HS-27A (cell line): ENCODE measurements around the gene NEO1.
"Not testable (repeated sequence)": the region's sequence is repeated elsewhere in the genome, so short reads cannot be mapped to it uniquely, and the experiment has no call there.

ENCODE experiments used
- DNase-seq: peaks from one replicate; pipeline ENCODE4 v3.0.0-alpha.2; 2012; ENCODE audit warnings: low read depth, missing footprints

The NEO1 gene

DNA sequence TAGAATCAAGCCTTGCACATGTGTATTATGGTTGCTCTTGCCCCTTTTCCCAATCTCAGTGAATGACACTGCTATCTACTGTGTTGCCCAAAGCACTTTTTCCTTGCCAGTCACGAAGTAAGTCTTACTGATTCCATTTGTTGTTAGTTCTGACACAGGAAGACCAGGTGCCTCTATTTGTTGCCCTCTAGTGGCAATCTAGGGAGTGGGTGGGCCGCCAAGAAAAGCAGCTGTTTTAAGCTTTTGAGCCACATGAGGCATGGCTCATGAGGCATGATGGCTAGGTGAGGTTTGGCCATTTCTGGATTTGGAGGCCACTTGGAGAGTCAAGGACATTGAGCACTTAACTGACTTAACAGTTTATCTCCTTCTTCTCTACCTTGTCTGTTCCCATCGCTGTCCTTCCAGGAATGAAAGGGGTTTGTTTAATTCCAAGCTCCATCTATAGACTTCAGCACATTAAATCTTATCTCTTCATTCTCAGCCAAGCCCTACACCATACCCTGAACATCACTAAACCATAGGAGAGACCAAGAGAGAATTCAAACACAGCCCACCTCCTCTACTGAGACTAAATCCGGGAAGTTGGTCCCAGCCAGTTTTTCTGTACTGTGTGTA, 213.4 kb downstream of the NEO1 start:
- DNase-seq: no peak

DNA sequence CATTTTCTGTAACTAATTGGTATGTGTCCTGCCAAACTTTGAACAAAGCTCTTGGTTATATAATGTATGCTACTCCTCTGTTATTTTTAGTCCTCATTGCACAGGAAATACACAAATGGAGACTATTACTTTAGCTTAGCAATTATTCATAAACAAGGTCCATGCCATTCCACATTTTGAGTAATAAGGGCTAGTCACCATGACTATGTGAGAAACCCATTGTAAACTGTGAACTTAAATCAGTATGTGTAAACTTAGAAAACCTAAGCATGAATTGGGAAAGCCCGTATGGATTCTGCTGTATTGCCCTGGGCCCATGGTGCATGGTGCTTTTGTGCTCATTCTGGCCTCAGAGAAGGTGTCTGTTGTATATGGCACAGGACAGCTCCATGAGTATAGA, 216.2 kb downstream of the NEO1 start:
- no peak for DNase-seq

GRCh38 chr15:73270366-73271097, 218.3 kb downstream of the NEO1 start:
- no peak for DNase-seq

DNA sequence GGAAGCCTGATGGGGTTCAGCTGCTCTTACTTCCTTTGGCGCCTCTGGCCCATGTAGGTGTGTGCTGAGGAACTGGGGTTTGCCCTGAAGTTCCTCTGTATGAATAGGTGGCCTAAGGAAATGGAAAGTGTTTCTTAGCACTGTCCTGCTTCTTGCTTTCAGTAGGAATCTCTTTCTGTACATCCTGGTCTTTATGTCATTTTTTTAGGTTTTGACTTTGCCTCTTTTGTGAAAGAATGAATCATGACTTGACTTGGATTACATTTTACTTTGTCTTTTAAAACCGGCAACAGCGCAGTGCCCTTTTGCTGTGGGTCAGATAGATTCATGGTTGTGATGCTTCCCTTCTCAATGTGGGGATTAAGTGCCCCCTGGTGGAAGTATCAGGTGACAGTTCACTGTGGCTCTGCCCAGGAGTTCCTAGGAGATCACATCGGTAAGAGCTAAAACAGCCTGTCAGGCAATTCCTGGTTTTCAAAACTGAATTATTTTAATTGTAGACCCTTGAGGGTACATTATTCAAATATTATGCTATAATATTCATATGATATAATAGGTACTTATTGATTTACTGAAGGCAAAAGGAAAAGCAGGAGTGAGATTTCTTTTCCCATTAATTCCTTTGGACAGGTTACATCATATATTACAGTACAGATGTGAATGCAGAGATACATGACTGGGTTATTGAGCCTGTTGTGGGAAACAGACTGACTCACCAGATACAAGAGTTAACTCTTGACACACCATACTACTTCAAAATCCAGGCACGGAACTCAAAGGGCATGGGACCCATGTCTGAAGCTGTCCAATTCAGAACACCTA, 221.1 kb downstream of the NEO1 start:
- DNase-seq: no peak

DNA sequence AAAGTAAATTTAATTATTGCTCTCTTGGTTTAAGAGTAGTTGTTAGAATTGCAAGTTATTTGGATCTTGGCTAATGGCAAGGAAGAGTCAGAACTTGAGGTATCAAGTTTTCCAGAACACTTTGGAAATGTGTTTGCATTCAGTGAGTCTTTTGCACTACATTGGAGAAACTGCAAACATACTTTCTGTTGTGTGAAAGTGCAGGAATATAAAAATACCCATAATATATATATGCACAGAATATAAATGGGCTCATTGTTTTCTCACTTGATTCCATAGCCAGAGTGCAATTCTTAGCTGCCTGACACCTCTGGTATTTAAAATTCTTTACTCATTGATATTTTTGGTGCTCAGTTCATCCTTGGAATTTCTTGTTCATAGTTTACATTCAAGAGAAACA, 223.6 kb downstream of the NEO1 start:
- DNase-seq: no peak

- no peak for DNase-seq
Measured at GRCh38 chr15:73282567-73283365, 230.5 kb downstream of the NEO1 start.

DNA sequence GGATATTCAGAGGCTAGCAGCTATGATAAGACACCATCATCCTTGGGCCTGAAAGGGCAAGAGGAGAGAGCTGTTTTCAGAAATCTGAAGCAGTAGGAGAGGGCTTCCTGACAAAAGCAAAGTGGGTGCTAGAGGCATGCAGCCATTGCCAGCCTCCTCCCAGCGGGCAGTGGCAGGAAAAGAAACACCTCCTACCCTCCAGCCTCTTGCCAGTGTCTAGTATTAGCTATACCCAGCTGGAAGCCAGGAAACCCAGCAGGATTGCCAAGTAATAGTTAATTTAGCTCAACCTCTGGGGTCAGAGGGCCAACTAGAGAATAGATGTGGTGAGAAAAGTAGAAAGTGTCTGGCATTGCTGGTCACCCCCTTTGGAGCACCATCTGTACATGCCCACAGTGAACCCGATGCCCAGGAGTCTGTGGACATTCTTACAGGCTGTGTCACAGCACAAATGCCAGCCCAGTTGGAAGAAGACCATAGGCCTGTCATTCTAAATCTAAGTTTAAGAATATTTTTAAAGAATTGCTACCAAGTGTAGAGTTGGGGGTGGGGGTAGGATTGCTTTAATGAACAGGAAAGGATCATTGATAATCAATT, 231.2 kb downstream of the NEO1 start:
- DNase-seq: peak; percentile 40

DNA sequence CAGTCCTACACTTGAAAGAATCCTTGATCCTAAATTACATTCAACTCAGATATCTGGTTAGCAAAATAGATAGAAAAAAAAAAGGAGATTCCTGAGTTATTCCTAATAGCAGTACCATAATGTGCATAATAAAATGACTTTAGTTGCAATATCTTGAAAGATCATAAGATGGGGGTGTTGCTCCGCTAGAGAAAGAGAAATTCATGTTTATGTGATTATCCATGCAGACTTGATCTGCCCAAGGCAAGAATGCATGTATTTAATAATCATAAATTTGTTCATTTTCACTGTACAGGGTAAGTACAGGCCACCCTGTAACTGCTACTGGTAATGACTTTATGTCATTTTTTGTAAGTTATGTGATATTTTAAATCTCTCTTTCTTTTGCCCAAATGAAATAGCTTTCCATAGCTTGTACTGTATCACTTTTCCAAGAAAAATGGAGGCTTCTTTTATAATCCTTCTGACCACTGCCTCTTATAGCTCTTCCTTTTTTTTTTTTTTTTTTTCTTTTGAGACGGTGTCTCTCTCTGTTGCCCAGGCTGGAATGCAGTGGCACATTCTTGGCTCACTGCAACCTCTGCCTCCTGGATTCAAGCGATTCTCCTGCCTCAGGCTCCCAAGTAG, 231.9 kb downstream of the NEO1 start:
- no peak for DNase-seq

- no peak for DNase-seq
Measured at GRCh38 chr15:73286311-73286710, 234.0 kb downstream of the NEO1 start.

GRCh38 chr15:73287019-73287418, 234.8 kb downstream of the NEO1 start:
- no peak for DNase-seq

- DNase-seq: no peak
Measured at GRCh38 chr15:73291441-73291840, 239.2 kb downstream of the NEO1 start.

- no peak for DNase-seq
Measured at GRCh38 chr15:73293773-73294172, 241.5 kb downstream of the NEO1 start.

- DNase-seq: no peak
Measured at GRCh38 chr15:73295630-73296286, 243.5 kb downstream of the NEO1 start.

DNA sequence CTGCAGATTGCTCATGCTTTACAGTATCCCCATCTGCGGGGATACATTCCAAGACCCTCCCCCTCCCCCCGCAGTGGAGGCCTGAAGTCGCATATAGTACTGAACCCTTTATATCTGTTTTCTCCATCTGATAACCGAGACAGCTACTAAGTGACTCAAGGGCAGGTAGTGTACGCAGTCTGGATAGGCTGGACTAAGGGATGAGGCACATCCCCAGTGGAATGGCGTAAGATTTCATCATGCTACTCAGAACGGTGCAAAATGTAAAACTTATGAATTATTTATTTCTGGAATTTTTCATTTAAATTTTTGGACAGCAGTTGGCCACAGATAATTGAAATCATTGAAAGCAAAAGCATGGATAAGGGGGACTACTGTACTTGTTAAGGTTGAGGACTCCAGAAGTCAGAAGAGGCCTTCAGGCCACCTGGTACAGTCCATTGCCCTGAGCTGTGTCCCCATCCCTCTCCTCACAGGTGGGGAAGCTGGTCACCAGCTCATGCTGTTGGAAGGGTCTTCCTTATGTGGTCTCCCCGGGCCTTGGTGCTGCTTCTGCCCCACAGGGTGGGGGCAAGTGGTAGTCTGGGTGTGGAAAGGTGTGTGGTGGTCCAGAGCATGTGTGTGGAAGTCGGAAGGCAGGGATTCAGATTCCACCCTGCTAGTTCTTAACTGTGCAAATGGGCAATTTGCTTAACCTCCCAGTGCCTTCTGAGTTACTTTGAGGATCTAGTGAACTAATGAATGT, 244.5 kb downstream of the NEO1 start:
- DNase-seq: no peak

GRCh38 chr15:73298522-73299245, 246.4 kb downstream of the NEO1 start:
- no peak for DNase-seq

DNA sequence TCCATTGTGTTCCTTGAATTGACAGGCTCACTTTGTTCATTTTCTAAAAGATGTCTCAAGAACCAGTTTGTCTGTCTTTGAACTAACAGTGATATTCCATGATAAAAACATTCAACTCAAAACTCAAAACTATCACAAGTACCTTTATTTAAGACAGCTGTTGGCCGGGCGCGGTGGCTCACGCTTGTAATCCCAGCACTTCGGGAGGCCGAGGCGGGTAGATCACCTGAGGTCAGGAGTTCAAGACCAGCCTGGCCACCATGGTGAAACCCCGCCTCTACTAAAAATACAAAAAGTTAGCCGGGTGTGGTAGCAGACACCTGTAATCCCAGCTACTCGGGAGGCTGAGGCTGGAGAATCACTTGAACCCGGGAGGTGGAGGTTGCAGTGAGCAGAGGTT, 248.0 kb downstream of the NEO1 start:
- not testable (repeated sequence) for DNase-seq

DNA sequence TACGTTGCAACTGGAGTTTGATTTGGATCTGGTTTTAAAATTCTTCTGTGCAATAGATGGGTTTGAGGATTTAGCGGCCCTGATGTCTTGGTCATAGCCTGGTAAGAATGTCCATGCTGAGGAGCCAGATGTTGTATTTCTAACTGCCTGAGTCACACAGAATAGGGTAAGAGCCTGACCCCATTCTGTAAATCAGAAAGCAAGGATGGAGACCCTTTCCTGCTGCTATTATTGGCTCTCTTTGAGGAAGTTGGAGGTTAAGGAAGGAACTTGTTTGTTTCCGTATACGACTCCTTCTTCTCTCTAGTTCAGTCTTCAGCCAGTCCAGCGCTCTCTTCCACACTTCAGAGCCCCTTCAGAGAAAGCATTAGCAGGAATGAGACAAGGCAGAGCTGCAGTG, 251.4 kb downstream of the NEO1 start:
- no peak for DNase-seq

GRCh38 chr15:73305331-73306211, 253.3 kb downstream of the NEO1 start:
- peak; percentile 31 for DNase-seq
